ENCODE measurements around the gene NPHP3.
"Not testable (repeated sequence)": the region's sequence is repeated elsewhere in the genome, so short reads cannot be mapped to it uniquely, and the experiment has no call there.

NPHP3 gene

GRCh38 chr3:132642539-132642847, 79.7 kb downstream of the NPHP3 start:
- DNase-seq, result no peak

GRCh38 chr3:132641837-132642538, 80.2 kb downstream of the NPHP3 start:
- no peak for DNase-seq

- DNase-seq, result not testable (repeated sequence)
These were observed 80.8 kb downstream of the NPHP3 start for GRCh38 chr3:132641427-132641826.

GRCh38 chr3:132638706-132639105, 83.5 kb downstream of the NPHP3 start:
- DNase-seq, result no peak

- no peak for DNase-seq
These were observed 84.6 kb downstream of the NPHP3 start for GRCh38 chr3:132637590-132637989.

GRCh38 chr3:132635052-132635451, 87.2 kb downstream of the NPHP3 start:
- DNase-seq, result no peak
